HCT116 (cell line): Measurements from ENCODE around the gene SORL1. TPM values are rescaled to one million over a fixed set of nuclear protein-coding genes. Genes with fewer than 3 reads are reported as not detected.

Experiments
- ATAC-seq: fragments of 200-7000 bp; cut with Tn5 transposase; 2 replicates; pipeline ENCODE4 v1.9.1; 2020; ENCODE audit warnings: mild to moderate bottlenecking, moderate library complexity
- BruUV-seq: library from RNA; stranded (reverse); fragments of 400-500 nt; replicated peaks from 2 replicates; lab custom pipeline; 2021; lab: Mats Ljungman, UMichigan
- CTCF ChIA-PET: fragments of 300-600 bp; sonication (Branson Sonifier 250); formaldehyde crosslinking; loops from one replicate; lab custom pipeline; 2021; ENCODE audit warnings: antibody characterized with exemption; lab: Charles Lee
- POLR2A ChIA-PET: fragments of 300-600, 350-600 bp; sonication (Branson Sonifier 250); formaldehyde crosslinking; loops from one replicate; lab custom pipeline; 2021; ENCODE audit warnings: antibody characterized with exemption; lab: Charles Lee
- RAD21 ChIA-PET, 2 experiments: fragments of 300-600 bp; sonication (Branson Sonifier 250); formaldehyde crosslinking; loops; one replicate each; lab custom pipeline; 2023; ENCODE audit warnings: low total read pairs in 2 of 2; ENCODE audit not compliant: uncharacterized antibody in 2 of 2, unreplicated experiment in 2 of 2, low non-redundant PET in 1 of 2; lab: Charles Lee
- DNase-seq: peaks from one replicate; pipeline ENCODE4 v3.0.0-alpha.2; 2010; ENCODE audit warnings: low read depth, low spot score
- H2AFZ ChIP-seq: fragments of 200-600 bp; shearing (Covaris generic), sonication (generic); 2 replicates; pipeline ENCODE4 v1.6.1; 2017; ENCODE audit warnings: low read depth, mixed run types, mixed read lengths, antibody characterized with exemption, low read length; ENCODE audit not compliant: poor library complexity, severe bottlenecking
- H3K27ac ChIP-seq: 2 replicates; pipeline ENCODE4 v1.5.1; 2012; ENCODE audit warnings: low read depth, low read length
- H3K27me3 ChIP-seq: fragments of 200-600 bp; sonication (generic); 2 replicates; pipeline ENCODE4 v1.6.1; 2016; ENCODE audit warnings: mixed run types, low read length, mixed read lengths; ENCODE audit not compliant: insufficient read depth
- H3K36me3 ChIP-seq, 2 experiments: fragments of 200-500 bp in 1 of 2; fragments of 200-600 bp in 1 of 2; sonication (Bioruptor generic) in 1 of 2; sonication (generic) in 1 of 2; 2 replicates each; pipeline versions ENCODE4 v1.5.1 to v1.6.1; 2014 to 2016; ENCODE audit warnings: low read length in 2 of 2, inconsistent platforms in 1 of 2, mixed read lengths in 1 of 2, mixed run types in 1 of 2; ENCODE audit not compliant: insufficient read depth in 2 of 2, control insufficient read depth in 1 of 2
- H3K4me1 ChIP-seq, 2 experiments: fragments of 200-600 bp in 1 of 2; sonication (generic) in 1 of 2; 2 replicates each; pipeline versions ENCODE4 v1.5.1 to v1.6.1; 2012 to 2017; ENCODE audit warnings: low read length in 2 of 2, inconsistent platforms in 1 of 2, mild to moderate bottlenecking in 1 of 2, mixed read lengths in 1 of 2, mixed run types in 1 of 2, moderate library complexity in 1 of 2; ENCODE audit not compliant: insufficient read depth in 2 of 2, control insufficient read depth in 1 of 2
- H3K4me2 ChIP-seq: fragments of 200-600 bp; sonication (generic); 2 replicates; pipeline ENCODE4 v1.6.1; 2017; ENCODE audit warnings: mixed run types, low read length, mixed read lengths
- H3K4me3 ChIP-seq, 2 experiments: fragments of 200-600 bp in 1 of 2; sonication (generic) in 1 of 2; replicated peaks in 1 of 2; 2 replicates each; pipeline ENCODE4 v1.5.1; 2011 to 2016; ENCODE audit warnings: low read length in 2 of 2, control low read depth in 1 of 2, low read depth in 1 of 2, mild to moderate bottlenecking in 1 of 2, mixed read lengths in 1 of 2, mixed run types in 1 of 2
- H3K79me2 ChIP-seq: fragments of 200-600 bp; sonication (generic); 2 replicates; pipeline ENCODE4 v1.6.1; 2017; ENCODE audit warnings: mild to moderate bottlenecking, mixed run types, low read length, moderate library complexity, mixed read lengths; ENCODE audit not compliant: insufficient read depth
- H3K9ac ChIP-seq: fragments of 200-600 bp; sonication (generic); 2 replicates; pipeline ENCODE4 v1.6.1; 2016; ENCODE audit warnings: low read length, mixed read lengths
- H3K9me2 ChIP-seq: fragments of 200-600 bp; sonication (generic), shearing (Covaris generic); 2 replicates; pipeline ENCODE4 v1.6.1; 2017; ENCODE audit warnings: mixed run types, mild to moderate bottlenecking, moderate library complexity; ENCODE audit not compliant: insufficient read depth
- H3K9me3 ChIP-seq, 2 experiments: fragments of 200-500 bp in 1 of 2; fragments of 200-600 bp in 1 of 2; sonication (Bioruptor generic) in 1 of 2; sonication (generic) in 1 of 2; 2 replicates each; pipeline ENCODE4 v1.6.1; 2014 to 2017; ENCODE audit warnings: low read length in 2 of 2, mixed read lengths in 2 of 2, inconsistent platforms in 1 of 2, low read depth in 1 of 2, mild to moderate bottlenecking in 1 of 2, mixed run types in 1 of 2, moderate library complexity in 1 of 2; ENCODE audit not compliant: control insufficient read depth in 1 of 2, insufficient read depth in 1 of 2
- H4K20me1 ChIP-seq: fragments of 200-600 bp; sonication (generic), shearing (Covaris generic); 2 replicates; pipeline ENCODE4 v1.6.1; 2017; ENCODE audit warnings: mixed run types, mild to moderate bottlenecking, moderate library complexity; ENCODE audit not compliant: insufficient read depth
- CBX3 ChIP-seq: IDR thresholded peaks from 2 replicates; pipeline ENCODE4 v1.6.1; 2012; ENCODE audit warnings: low read depth
- CEBPB ChIP-seq: IDR thresholded peaks from 2 replicates; pipeline ENCODE4 v1.6.1; 2012; ENCODE audit warnings: low read depth
- ELF1 ChIP-seq: IDR thresholded peaks from 2 replicates; pipeline ENCODE4 v1.6.1; 2012; ENCODE audit warnings: low read depth, borderline replicate concordance
- EZH2 ChIP-seq: fragments of 200-600 bp; sonication (generic); IDR thresholded peaks from 2 replicates; pipeline ENCODE4 v1.6.1; 2017; ENCODE audit warnings: antibody characterized with exemption, mixed run types
- EZH2phosphoT487 ChIP-seq: fragments of 200-600 bp; IDR thresholded peaks from 2 replicates; pipeline ENCODE4 v1.6.1; 2018; ENCODE audit warnings: antibody characterized with exemption, borderline replicate concordance
- JUND ChIP-seq: IDR thresholded peaks from 2 replicates; pipeline ENCODE4 v1.6.1; 2012
- POLR2A ChIP-seq: IDR thresholded peaks from 2 replicates; pipeline ENCODE4 v1.7.0; 2011; ENCODE audit warnings: borderline replicate concordance; ENCODE audit not compliant: insufficient read depth, insufficient read length; ENCODE audit errors: extremely low read depth
- POLR2AphosphoS5 ChIP-seq: IDR thresholded peaks from 2 replicates; pipeline ENCODE4 v1.6.1; 2011; ENCODE audit warnings: mild to moderate bottlenecking, low read depth, low read length, moderate library complexity
- RAD21 ChIP-seq: IDR thresholded peaks from 2 replicates; pipeline ENCODE4 v1.6.1; 2012; ENCODE audit warnings: low read depth, mild to moderate bottlenecking
- SIN3A ChIP-seq: IDR thresholded peaks from 2 replicates; pipeline ENCODE4 v1.6.1; 2012; ENCODE audit warnings: low read depth
- SRF ChIP-seq: IDR thresholded peaks from 2 replicates; pipeline ENCODE4 v1.6.1; 2012; ENCODE audit warnings: low read depth
- TCF7L2 ChIP-seq: IDR thresholded peaks from 2 replicates; pipeline ENCODE4 v1.7.0; 2011; ENCODE audit warnings: borderline replicate concordance, inconsistent platforms; ENCODE audit not compliant: insufficient read depth, insufficient read length; ENCODE audit errors: extremely low read depth
- intact Hi-C: fragments of 100-400 bp; cut with micrococcal nuclease; formaldehyde crosslinking; loops from 2 replicates; pipeline ENCODE4 v1.10.0; 2022
- total RNA-seq: library from RNA; stranded (reverse); gene quantifications from one replicate; pipeline ENCODE4 v1.2.1, GENCODE V29; 2021; ENCODE audit not compliant: unreplicated experiment
- TF ChIP-seq, protein P1 (sequence below): IDR thresholded peaks from 2 replicates; pipeline ENCODE4 v1.6.1; 2012
- TF ChIP-seq, protein P2 (sequence below): IDR thresholded peaks from 2 replicates; pipeline ENCODE4 v1.6.1; 2011; ENCODE audit warnings: mild to moderate bottlenecking, low read length, moderate library complexity; ENCODE audit not compliant: insufficient replicate concordance; ENCODE audit errors: extremely low read depth
- TF ChIP-seq, protein P3 (sequence below), 3 experiments: fragments of 200-600 bp in 1 of 3; sonication (generic) in 1 of 3; IDR thresholded peaks in 2 of 3; conservative IDR thresholded peaks in 1 of 3; 2 replicates each; pipeline ENCODE4 v1.5.1; 2012 to 2017; ENCODE audit warnings: low read depth in 2 of 3, low read length in 2 of 3, antibody characterized with exemption in 1 of 3, borderline replicate concordance in 1 of 3, control low read depth in 1 of 3, mild to moderate bottlenecking in 1 of 3, mixed read lengths in 1 of 3, mixed run types in 1 of 3, moderate library complexity in 1 of 3; ENCODE audit not compliant: insufficient read depth in 1 of 3

SORL1 gene
- total RNA-seq, 1 experiment from 2014 or later, result 17.4 TPM

DNA sequence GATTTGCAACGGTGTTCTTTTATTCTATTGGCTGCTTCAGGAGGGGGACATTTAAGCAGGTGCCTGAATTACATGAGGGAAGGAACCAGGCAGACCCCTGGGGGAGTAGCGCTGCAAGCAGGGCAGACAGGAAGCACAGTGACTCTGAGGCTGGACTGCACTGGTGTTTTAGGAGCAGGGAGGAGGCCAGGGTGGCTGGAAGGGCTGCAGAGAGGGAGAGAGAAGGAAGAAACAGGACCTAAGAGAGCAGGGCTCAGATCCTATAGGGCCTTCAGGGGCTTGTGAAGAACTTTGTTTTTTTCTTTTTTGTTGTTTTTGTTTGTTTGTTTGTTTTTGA lies 63.2 kb downstream of the SORL1 start:
- H3K9me2 ChIP-seq, result no peaks in the 10 kb centered on the region
- no peaks in the 10 kb centered on the region for H4K20me1 ChIP-seq
- intact Hi-C loops, result no loop called here
- no peak for DNase-seq
- no peak overlapping the region for H3K4me2 ChIP-seq
- H3K27ac ChIP-seq, result no peak overlapping the region
- H3K79me2 ChIP-seq, result no peaks in the 10 kb centered on the region
- H3K4me1 ChIP-seq, result no peaks in the 10 kb centered on the region
- no peak for ATAC-seq
- BruUV-seq, result no TSS peak
- H2AFZ ChIP-seq, result no peak overlapping the region
- CTCF ChIA-PET, result no interaction called here
- H3K9me3 ChIP-seq, result no peaks in the 10 kb centered on the region
- RAD21 ChIA-PET, result no interaction called here
- POLR2A ChIA-PET, result no interaction called here
- no peak overlapping the region for H3K4me3 ChIP-seq
- no peaks in the 10 kb centered on the region for H3K36me3 ChIP-seq
- no peak overlapping the region for H3K9ac ChIP-seq
- no peaks in the 10 kb centered on the region for H3K27me3 ChIP-seq
- TF ChIP-seq ELF1 (no peak), EZH2 (no peak), POLR2AphosphoS5 (no peak), EZH2phosphoT487 (no peak), TCF7L2 (no peak), POLR2A (no peak), JUND (no peak), SIN3A (no peak), CEBPB (no peak)
- TF ChIP-seq, protein P1, sequence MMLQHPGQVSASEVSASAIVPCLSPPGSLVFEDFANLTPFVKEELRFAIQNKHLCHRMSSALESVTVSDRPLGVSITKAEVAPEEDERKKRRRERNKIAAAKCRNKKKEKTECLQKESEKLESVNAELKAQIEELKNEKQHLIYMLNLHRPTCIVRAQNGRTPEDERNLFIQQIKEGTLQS, result no peak

DNA sequence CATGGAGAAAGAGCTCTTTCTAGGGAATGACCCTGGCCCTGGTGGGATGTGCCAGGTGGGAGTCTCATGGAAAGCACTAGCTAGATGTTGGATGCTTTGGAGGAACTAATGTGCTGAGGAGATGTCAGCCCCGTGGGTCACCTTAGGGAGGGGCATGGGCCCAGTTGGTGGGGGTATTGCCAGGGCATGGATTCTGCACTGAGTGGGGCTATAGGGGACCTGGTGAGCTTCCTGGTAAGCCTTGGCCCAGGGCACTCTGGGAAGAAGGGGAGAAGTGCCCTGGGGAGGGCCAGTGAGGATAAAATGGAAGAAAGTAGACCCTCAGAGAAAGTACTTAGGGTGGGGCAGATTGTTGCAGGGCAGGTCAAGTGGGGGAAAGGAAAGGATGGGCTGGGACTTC lies 65.9 kb downstream of the SORL1 start:
- RAD21 ChIA-PET, result no interaction called here
- Histone ChIP-seq H3K9ac (no peak overlapping the region), H3K4me2 (no peak overlapping the region), H3K9me2 (no peaks in the 10 kb centered on the region), H3K27me3 (no peaks in the 10 kb centered on the region), H3K36me3 (no peaks in the 10 kb centered on the region), H3K27ac (no peak overlapping the region), H3K79me2 (no peaks in the 10 kb centered on the region), H3K4me3 (no peak overlapping the region), H4K20me1 (no peaks in the 10 kb centered on the region), H3K4me1 (no peaks in the 10 kb centered on the region), H2AFZ (no peak overlapping the region), H3K9me3 (no peaks in the 10 kb centered on the region)
- POLR2A ChIA-PET, result no interaction called here
- CTCF ChIA-PET, result no interaction called here
- BruUV-seq, result no TSS peak
- no peak for ATAC-seq
- no peak for DNase-seq
- intact Hi-C loops, result no loop called here
- TF ChIP-seq JUND (no peak), POLR2AphosphoS5 (no peak), ELF1 (no peak), TCF7L2 (no peak), SRF (no peak), RAD21 (no peak), SIN3A (no peak), CBX3 (no peak)
- TF ChIP-seq, protein P2, sequence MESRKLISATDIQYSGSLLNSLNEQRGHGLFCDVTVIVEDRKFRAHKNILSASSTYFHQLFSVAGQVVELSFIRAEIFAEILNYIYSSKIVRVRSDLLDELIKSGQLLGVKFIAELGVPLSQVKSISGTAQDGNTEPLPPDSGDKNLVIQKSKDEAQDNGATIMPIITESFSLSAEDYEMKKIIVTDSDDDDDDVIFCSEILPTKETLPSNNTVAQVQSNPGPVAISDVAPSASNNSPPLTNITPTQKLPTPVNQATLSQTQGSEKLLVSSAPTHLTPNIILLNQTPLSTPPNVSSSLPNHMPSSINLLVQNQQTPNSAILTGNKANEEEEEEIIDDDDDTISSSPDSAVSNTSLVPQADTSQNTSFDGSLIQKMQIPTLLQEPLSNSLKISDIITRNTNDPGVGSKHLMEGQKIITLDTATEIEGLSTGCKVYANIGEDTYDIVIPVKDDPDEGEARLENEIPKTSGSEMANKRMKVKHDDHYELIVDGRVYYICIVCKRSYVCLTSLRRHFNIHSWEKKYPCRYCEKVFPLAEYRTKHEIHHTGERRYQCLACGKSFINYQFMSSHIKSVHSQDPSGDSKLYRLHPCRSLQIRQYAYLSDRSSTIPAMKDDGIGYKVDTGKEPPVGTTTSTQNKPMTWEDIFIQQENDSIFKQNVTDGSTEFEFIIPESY, result no peak
- TF ChIP-seq, protein P3, sequence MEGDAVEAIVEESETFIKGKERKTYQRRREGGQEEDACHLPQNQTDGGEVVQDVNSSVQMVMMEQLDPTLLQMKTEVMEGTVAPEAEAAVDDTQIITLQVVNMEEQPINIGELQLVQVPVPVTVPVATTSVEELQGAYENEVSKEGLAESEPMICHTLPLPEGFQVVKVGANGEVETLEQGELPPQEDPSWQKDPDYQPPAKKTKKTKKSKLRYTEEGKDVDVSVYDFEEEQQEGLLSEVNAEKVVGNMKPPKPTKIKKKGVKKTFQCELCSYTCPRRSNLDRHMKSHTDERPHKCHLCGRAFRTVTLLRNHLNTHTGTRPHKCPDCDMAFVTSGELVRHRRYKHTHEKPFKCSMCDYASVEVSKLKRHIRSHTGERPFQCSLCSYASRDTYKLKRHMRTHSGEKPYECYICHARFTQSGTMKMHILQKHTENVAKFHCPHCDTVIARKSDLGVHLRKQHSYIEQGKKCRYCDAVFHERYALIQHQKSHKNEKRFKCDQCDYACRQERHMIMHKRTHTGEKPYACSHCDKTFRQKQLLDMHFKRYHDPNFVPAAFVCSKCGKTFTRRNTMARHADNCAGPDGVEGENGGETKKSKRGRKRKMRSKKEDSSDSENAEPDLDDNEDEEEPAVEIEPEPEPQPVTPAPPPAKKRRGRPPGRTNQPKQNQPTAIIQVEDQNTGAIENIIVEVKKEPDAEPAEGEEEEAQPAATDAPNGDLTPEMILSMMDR (IDR thresholded peaks at IDR 0.05 in 2 of 3, conservative IDR thresholded peaks at IDR 0.05 in 1 of 3; ENCODE audit: borderline replicate concordance in 1 of 3, insufficient read depth in 1 of 3, low read depth in 2 of 3, low read length in 2 of 3), result no peak
